WTC11 (cell line): ENCODE measurements around the gene EML2.

ENCODE experiments used
- CTCF ChIP-seq: fragments of 200-600 bp; IDR thresholded peaks from 2 replicates; pipeline ENCODE4 v1.8.0; 2022; ENCODE audit warnings: antibody characterized with exemption
- EMX1 ChIP-seq: fragments of 250-450 bp; sonication (Bioruptor Pico); IDR thresholded peaks from 2 replicates; pipeline ENCODE4 v1.8.0; 2021; ENCODE audit warnings: mild to moderate bottlenecking
- ESRRA ChIP-seq: sonication (generic); formaldehyde crosslinking; IDR thresholded peaks from 2 replicates; pipeline ENCODE4 v1.8.1; 2022; ENCODE audit warnings: mild to moderate bottlenecking, missing genetic modification reagents, borderline replicate concordance
- FOXP4 ChIP-seq: sonication (generic); formaldehyde crosslinking; IDR thresholded peaks from 2 replicates; pipeline ENCODE4 v1.8.0; 2022; ENCODE audit warnings: mild to moderate bottlenecking, missing genetic modification reagents
- JUN ChIP-seq: sonication (generic); formaldehyde crosslinking; IDR thresholded peaks from 2 replicates; pipeline ENCODE4 v1.8.0; 2023; ENCODE audit warnings: mild to moderate bottlenecking, missing genetic modification reagents
- NR2C2 ChIP-seq: sonication (generic); formaldehyde crosslinking; IDR thresholded peaks from 2 replicates; pipeline ENCODE4 v1.8.0; 2022; ENCODE audit warnings: mild to moderate bottlenecking, missing genetic modification reagents
- ZBTB21 ChIP-seq: sonication (generic); formaldehyde crosslinking; IDR thresholded peaks from 2 replicates; pipeline ENCODE4 v1.8.1; 2023; ENCODE audit warnings: mild to moderate bottlenecking, missing genetic modification reagents, borderline replicate concordance
- ZNF263 ChIP-seq: sonication (generic); formaldehyde crosslinking; IDR thresholded peaks from 2 replicates; pipeline ENCODE4 v1.8.1; 2022; ENCODE audit warnings: low read depth, mild to moderate bottlenecking, moderate library complexity, missing genetic modification reagents
- ZNF317 ChIP-seq: sonication (generic); formaldehyde crosslinking; IDR thresholded peaks from 2 replicates; pipeline ENCODE4 v1.8.1; 2023; ENCODE audit warnings: low read depth, mild to moderate bottlenecking, moderate library complexity, missing genetic modification reagents, borderline replicate concordance
- TF ChIP-seq, protein P1 (sequence below): sonication (generic); formaldehyde crosslinking; IDR thresholded peaks from 2 replicates; pipeline ENCODE4 v1.8.0; 2022; ENCODE audit warnings: mild to moderate bottlenecking, missing genetic modification reagents

GRCh38 chr19:45560038-45560437, 79.2 kb downstream of the EML2 start:
- TF ChIP-seq ZBTB21 (no peak), EMX1 (CRISPR knock-in tag) (no peak), CTCF (no peak), ESRRA (CRISPR knock-in tag) (no peak), FOXP4 (CRISPR knock-in tag) (no peak), JUN (no peak), ZNF317 (CRISPR knock-in tag) (no peak), NR2C2 (CRISPR knock-in tag) (no peak), ZNF263 (CRISPR knock-in tag) (no peak)
- TF ChIP-seq, protein P1, sequence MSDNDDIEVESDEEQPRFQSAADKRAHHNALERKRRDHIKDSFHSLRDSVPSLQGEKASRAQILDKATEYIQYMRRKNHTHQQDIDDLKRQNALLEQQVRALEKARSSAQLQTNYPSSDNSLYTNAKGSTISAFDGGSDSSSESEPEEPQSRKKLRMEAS = no peak
